HuH-7.5 (cell line): ENCODE data around the gene GET3.
"Not testable (repeated sequence)": the region's sequence is repeated elsewhere in the genome, so short reads cannot be mapped to it uniquely, and the experiment has no call there.

Experiments used
- DNase-seq: peaks from one replicate; pipeline ENCODE4 v3.0.0; 2011; ENCODE audit warnings: low spot score

Gene GET3

GRCh38 chr19:12792051-12792852 is 55.0 kb downstream of the GET3 start:
- DNase-seq, result peak; percentile 65

GRCh38 chr19:12792853-12793289 is 55.6 kb downstream of the GET3 start:
- DNase-seq, result no peak

GRCh38 chr19:12793290-12794195 is 56.2 kb downstream of the GET3 start:
- DNase-seq, result peak; percentile 98

GRCh38 chr19:12794196-12794941 is 57.1 kb downstream of the GET3 start:
- DNase-seq, result no peak

GRCh38 chr19:12794971-12795381 is 57.7 kb downstream of the GET3 start:
- DNase-seq, result no peak

- peak; percentile 84 for DNase-seq
These were observed 59.1 kb downstream of the GET3 start for GRCh38 chr19:12796146-12797071.

GRCh38 chr19:12797141-12797587 is 59.9 kb downstream of the GET3 start:
- DNase-seq, result no peak

GRCh38 chr19:12797607-12798006 is 60.3 kb downstream of the GET3 start:
- DNase-seq, result not testable (repeated sequence)
